Sigmoid colon (tissue), 7 donors: ENCODE results near the gene CRABP2. TPM values are rescaled to one million over a fixed set of nuclear protein-coding genes. Genes with fewer than 3 reads are reported as not detected.

Source experiments
- DNase-seq: peaks from one replicate; pipeline ENCODE4 v3.0.0-alpha.2; 2019
- H3K27ac ChIP-seq, 4 donors: fragments of 200-600 bp; sonication (generic); one replicate each; pipeline ENCODE4 v1.5.1; 2016 to 2019; ENCODE audit warnings: mild to moderate bottlenecking in 1 of 4
- H3K27me3 ChIP-seq, 3 donors: fragments of 200-600 bp; sonication (generic); one replicate each; pipeline ENCODE4 v1.5.1; 2019; ENCODE audit warnings: mild to moderate bottlenecking in 1 of 3
- H3K36me3 ChIP-seq, 4 donors: fragments of 200-600 bp; sonication (generic); one replicate each; pipeline ENCODE4 v1.5.1; 2016 to 2019
- H3K4me1 ChIP-seq, 4 donors: fragments of 200-600 bp; sonication (generic); one replicate each; pipeline ENCODE4 v1.5.1; 2017 to 2019
- H3K4me3 ChIP-seq, 4 donors: fragments of 200-600 bp; sonication (generic); one replicate each; pipeline ENCODE4 v1.5.1; 2017 to 2019; ENCODE audit warnings: mild to moderate bottlenecking in 2 of 4, moderate library complexity in 1 of 4
- H3K9me3 ChIP-seq, 4 donors: fragments of 200-600 bp in 3 of 4; sonication (generic) in 3 of 4; one replicate each; pipeline versions ENCODE4 v1.5.1 to v1.6.1; 2013 to 2019
- EP300 ChIP-seq, 4 donors: sonication (generic); formaldehyde crosslinking; IDR thresholded peaks; one replicate each; pipeline ENCODE4 v1.6.1; 2017; ENCODE audit warnings: antibody characterized with exemption in 4 of 4
- POLR2A ChIP-seq, 2 donors: fragments of 450-650 bp; IDR thresholded peaks; one replicate each; pipeline ENCODE4 v1.6.1; 2016; ENCODE audit warnings: antibody characterized with exemption in 2 of 2, mild to moderate bottlenecking in 2 of 2, moderate library complexity in 2 of 2
- POLR2AphosphoS5 ChIP-seq, 4 donors: sonication (generic); formaldehyde crosslinking; IDR thresholded peaks; one replicate each; pipeline ENCODE4 v1.6.1; 2017; ENCODE audit warnings: antibody characterized with exemption in 4 of 4
- WGBS, 2 donors: extraction: QIAGEN DNeasy Blood & Tissue Kit; methylation state at CpG; one replicate each; pipeline ENCODE4 v1.1.7; 2013; 5-methylcytosine and 5-hydroxymethylcytosine counted together
- intact Hi-C: fragments of 100-400 bp; cut with DNase I; formaldehyde crosslinking; loops from one replicate; pipeline ENCODE4 v1.15.1; 2023
- polyA plus RNA-seq, 3 donors: library from polyadenylated mRNA; stranded (reverse); fragments of 200-250 nt; gene quantifications; one replicate each; pipeline ENCODE4 v1.2.3, GENCODE V29; 2013
- total RNA-seq, 4 donors: library from RNA; depleted of rRNA; stranded (reverse); fragments of >200 nt; gene quantifications; one replicate each; pipeline ENCODE4 v1.1.0, GENCODE V29; 2016
- TF ChIP-seq, protein P1 (sequence below), 4 experiments: fragments of 450-650 bp in 3 of 4; fragments of 200-600 bp in 1 of 4; IDR thresholded peaks; one replicate each; pipeline ENCODE4 v1.5.1; 2016 to 2019; ENCODE audit warnings: antibody characterized with exemption in 4 of 4, mild to moderate bottlenecking in 3 of 4, moderate library complexity in 2 of 4
- donor health status: healthy with polysubstance abuse.
- donor health status: Bipolar disorder and iron deficiency.
- donor health status: healthy.

CRABP2 gene
- total and polyA plus RNA-seq, 7 donors, result 3.1 to 7.8 (median 4.9) TPM; not detected in 2

DNA sequence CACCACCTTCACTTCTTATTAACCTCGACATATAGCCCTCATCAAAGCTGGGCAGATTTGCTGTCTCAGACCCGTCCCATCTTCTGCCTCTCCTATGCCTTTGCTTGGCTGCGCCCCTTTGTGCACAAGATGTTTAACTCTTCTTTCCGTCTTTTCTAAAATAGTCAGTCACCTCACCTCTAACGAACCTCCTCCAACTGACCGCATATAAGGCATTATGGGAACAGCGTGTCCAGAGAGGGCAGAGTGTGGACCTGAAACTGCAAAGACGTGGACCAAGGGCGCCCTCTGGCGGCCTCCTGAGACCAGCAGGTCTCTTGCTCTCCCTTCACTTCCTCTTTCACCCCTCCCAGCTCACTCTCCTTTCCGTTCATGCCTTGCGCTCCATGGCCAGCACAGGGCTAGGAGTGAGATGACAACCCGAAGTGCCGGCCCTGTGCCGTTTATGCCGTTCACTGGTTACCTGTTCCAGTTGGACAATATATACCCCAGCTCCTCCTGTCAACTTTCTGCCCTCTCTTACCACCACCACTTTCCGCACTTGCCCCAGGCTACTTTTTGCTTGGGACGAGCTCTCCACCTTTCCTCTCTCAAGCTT lies 20.4 kb upstream of the CRABP2 start:
- H3K4me1 ChIP-seq, result peaks cover 0 to 48% (median 46%) of the 10 kb centered on the region in 4 donors
- no peaks in the 10 kb centered on the region for H3K27me3 ChIP-seq
- peak overlapping the region in 3 of 4 donors; percentile 19 to 75 (median 29) for H3K4me3 ChIP-seq
- WGBS, 2 donors, result 11 to 15% methylated on average over 18 of the region's 18 CpGs
- intact Hi-C loops, result loop anchor here (1.0 to 10.0 kb wide), 4 partner anchors 19 to 139 kb away; partner anchors contain the start of genes NTRK1 and PRCC
- no peak for TF ChIP-seq POLR2A (IDR thresholded peaks at IDR 0.05)
- TF ChIP-seq, protein P1, sequence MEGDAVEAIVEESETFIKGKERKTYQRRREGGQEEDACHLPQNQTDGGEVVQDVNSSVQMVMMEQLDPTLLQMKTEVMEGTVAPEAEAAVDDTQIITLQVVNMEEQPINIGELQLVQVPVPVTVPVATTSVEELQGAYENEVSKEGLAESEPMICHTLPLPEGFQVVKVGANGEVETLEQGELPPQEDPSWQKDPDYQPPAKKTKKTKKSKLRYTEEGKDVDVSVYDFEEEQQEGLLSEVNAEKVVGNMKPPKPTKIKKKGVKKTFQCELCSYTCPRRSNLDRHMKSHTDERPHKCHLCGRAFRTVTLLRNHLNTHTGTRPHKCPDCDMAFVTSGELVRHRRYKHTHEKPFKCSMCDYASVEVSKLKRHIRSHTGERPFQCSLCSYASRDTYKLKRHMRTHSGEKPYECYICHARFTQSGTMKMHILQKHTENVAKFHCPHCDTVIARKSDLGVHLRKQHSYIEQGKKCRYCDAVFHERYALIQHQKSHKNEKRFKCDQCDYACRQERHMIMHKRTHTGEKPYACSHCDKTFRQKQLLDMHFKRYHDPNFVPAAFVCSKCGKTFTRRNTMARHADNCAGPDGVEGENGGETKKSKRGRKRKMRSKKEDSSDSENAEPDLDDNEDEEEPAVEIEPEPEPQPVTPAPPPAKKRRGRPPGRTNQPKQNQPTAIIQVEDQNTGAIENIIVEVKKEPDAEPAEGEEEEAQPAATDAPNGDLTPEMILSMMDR (IDR thresholded peaks at IDR 0.05), result peak; percentile 88 to 94 (median 92)
- no peak for TF ChIP-seq EP300 (IDR thresholded peaks at IDR 0.05)
- peak in 1 of 4 donors; percentile 24 for TF ChIP-seq POLR2AphosphoS5 (IDR thresholded peaks at IDR 0.05)
- peaks cover 11 to 45% (median 30%) of the 10 kb centered on the region in 4 donors for H3K36me3 ChIP-seq
- peak; percentile 93 for DNase-seq
- no peaks in the 10 kb centered on the region for H3K9me3 ChIP-seq
- H3K27ac ChIP-seq, result peak overlapping the region in 3 of 4 donors; percentile 29 to 64 (median 50)

DNA sequence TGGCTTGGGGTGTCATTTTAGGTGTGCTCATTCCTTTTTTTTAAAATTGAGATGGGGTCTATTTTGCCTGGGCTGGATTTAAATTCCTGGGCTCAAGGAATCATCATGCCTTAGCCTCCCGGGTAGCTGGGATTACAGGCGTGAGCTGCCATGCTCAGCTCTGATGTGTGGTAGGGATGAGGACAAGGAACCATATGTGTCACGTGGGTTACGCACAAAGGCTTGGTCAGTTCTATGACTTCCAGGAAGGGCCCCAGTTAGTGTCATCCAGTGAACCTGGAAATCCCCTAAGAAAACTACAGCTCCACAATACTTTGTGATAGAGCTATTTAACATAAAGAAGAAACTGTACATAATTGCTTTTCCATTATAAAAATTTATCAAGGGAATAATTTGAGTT lies 16.2 kb upstream of the CRABP2 start:
- WGBS, 2 donors, result 86 to 87% methylated on average over 4 of the region's 4 CpGs
- no peak for DNase-seq
- Histone ChIP-seq H3K27ac (no peak overlapping the region), H3K4me1 (peaks cover 0 to 24% (median 21%) of the 10 kb centered on the region in 4 donors), H3K27me3 (no peaks in the 10 kb centered on the region), H3K9me3 (no peaks in the 10 kb centered on the region), H3K36me3 (peaks cover 11 to 47% (median 34%) of the 10 kb centered on the region in 4 donors), H3K4me3 (no peak overlapping the region)
- no peak for TF ChIP-seq POLR2A (IDR thresholded peaks at IDR 0.05)
- TF ChIP-seq, protein P1 (IDR thresholded peaks at IDR 0.05), result no peak
- TF ChIP-seq EP300 (IDR thresholded peaks at IDR 0.05), result no peak
- TF ChIP-seq POLR2AphosphoS5 (IDR thresholded peaks at IDR 0.05), result no peak
- intact Hi-C loops, result loop anchor here (10.0 kb wide), 1 partner anchor 143 kb away; the partner anchor contains the start of gene NTRK1

DNA sequence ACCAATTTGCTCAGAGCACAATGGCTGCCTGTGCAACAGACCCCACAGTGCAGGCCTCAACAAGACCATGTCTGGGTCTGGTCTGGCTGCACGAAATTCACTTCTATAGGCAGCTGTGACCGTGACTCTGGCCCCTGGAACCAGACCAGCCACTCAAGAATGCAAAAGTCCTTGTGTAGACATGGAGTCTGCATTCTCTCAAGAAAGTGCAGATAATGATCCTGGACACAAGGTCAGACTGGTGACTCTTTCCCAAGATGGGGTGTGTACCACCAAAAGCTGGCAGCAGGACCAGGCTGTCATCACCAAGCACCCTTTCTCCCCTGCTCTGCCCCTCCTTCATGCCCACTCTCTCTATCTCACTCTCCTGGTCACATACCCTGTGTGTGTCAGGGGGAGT lies 15.7 kb upstream of the CRABP2 start:
- no peak for TF ChIP-seq POLR2A (IDR thresholded peaks at IDR 0.05)
- TF ChIP-seq EP300 (IDR thresholded peaks at IDR 0.05), result no peak
- no peak for TF ChIP-seq POLR2AphosphoS5 (IDR thresholded peaks at IDR 0.05)
- TF ChIP-seq, protein P1 (IDR thresholded peaks at IDR 0.05), result no peak
- intact Hi-C loops, result loop anchor here (10.0 kb wide), 1 partner anchor 144 kb away; the partner anchor contains the start of gene NTRK1
- H3K4me3 ChIP-seq, result no peak overlapping the region
- no peaks in the 10 kb centered on the region for H3K9me3 ChIP-seq
- no peak for DNase-seq
- peaks cover 11 to 44% (median 34%) of the 10 kb centered on the region in 4 donors for H3K36me3 ChIP-seq
- peaks cover 0 to 20% (median 17%) of the 10 kb centered on the region in 4 donors for H3K4me1 ChIP-seq
- no peak overlapping the region for H3K27ac ChIP-seq
- 82 to 85% methylated on average over 2 of the region's 2 CpGs for WGBS, 2 donors
- no peaks in the 10 kb centered on the region for H3K27me3 ChIP-seq

DNA sequence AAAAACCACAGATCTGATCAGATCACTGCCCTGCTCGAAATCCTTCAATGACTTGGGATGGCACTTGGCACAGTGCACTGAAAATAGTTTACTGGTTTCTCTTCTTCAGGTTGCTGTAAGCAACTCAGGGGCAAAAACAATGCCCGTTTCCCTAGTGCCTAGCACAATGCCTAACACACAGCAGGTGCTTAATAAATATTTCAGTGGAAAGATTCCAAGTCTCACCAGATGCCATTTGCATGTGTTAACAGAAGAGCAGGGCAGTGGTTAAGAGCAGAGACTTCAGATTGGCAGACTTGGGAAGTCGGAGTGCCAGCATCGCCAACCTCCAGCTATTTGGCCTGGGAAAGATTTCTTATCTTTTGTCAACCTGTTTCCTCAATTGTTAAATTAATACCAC lies 12.0 kb upstream of the CRABP2 start:
- no peak overlapping the region for H3K27ac ChIP-seq
- intact Hi-C loops, result no loop called here
- H3K4me1 ChIP-seq, result peaks cover 0 to 5% (median 5%) of the 10 kb centered on the region in 4 donors
- no peak overlapping the region for H3K4me3 ChIP-seq
- TF ChIP-seq POLR2A (IDR thresholded peaks at IDR 0.05), result no peak
- no peak for TF ChIP-seq POLR2AphosphoS5 (IDR thresholded peaks at IDR 0.05)
- TF ChIP-seq EP300 (IDR thresholded peaks at IDR 0.05), result no peak
- TF ChIP-seq, protein P1 (IDR thresholded peaks at IDR 0.05), result no peak
- 90 to 95% methylated on average over 4 of the region's 4 CpGs for WGBS, 2 donors
- peaks cover 0 to 21% (median 12%) of the 10 kb centered on the region in 4 donors for H3K36me3 ChIP-seq
- H3K9me3 ChIP-seq, result no peaks in the 10 kb centered on the region
- H3K27me3 ChIP-seq, result no peaks in the 10 kb centered on the region
- no peak for DNase-seq
